ENCODE measurements around the gene MICAL2.

MICAL2 gene

GRCh38 chr11:12114193-12115033, 4.0 kb downstream of the MICAL2 start:
- no peak for DNase-seq (ENCODE audit: low spot score)
- no peak for FAIRE-seq

DNA sequence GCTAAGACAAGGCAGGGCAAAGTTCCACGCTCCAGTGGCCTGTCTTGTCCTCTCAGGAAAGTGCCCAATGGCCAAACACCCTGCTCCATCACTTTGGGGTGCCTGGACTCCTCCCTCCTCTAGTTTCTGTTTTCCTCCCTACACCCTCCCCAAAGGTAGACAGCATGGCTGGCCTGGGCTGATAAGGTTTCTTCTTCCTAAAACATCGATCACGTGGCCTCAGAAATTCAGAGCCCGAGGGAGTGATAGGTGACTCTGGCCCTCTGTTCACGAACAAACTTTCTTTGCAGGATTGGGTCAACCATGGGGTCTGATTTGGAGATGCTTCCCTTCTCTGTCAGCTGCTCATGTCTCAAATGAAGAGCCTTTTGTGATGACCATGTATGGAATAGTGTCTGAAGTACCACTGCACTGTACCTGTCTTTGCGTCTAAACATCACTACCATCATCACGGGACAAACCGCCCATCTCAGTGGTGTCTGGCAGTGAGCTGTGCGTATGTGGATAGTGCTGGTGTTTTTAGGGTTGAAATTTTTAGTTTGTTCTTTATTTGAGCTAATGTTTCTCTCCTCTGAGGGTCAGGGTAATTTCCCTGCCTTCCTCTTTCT, 6.1 kb downstream of the MICAL2 start:
- DNase-seq (ENCODE audit: low spot score) (no peak), FAIRE-seq (no peak)

DNA sequence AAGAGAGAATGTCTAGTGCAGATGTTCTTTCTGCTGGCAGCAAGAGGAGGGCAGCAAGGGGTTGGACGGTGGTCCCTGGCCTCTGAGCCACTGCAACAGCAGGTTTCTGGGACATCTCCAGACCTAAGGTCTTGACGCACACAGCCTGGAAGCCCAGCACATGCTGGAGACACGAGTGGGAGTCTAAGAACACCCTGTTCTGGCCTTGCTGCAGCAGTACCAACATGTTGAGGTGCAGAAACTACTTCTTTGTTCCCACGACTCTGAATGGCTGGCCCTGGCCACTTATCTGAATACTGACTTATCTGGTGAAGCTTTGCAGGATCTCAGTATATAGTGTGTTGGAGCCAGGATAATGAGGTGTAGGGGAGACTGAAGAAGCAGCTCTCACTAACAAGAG, 6.8 kb downstream of the MICAL2 start:
- no peak for FAIRE-seq
- DNase-seq (ENCODE audit: low spot score) = no peak

DNA sequence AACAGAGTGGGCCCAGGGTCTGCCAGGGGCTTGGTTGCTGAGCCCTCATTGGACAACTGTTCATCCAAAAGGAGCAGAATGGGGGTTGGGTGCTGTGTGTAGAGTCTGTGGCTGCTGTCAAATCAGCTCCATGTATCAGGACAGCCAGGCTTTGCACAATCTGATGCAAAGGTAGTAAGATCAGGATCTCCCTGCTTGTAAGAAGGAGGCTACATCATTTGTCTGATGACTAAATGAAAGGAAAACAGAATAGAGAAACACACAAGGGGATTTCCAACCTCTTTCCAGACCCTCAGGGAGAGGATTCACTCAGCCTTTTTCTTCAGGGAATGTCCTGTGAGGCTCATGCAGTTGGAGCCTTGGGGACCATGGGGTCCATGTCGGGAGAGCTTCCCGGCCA, 7.2 kb downstream of the MICAL2 start:
- FAIRE-seq = no peak
- DNase-seq (ENCODE audit: low spot score) = no peak

DNA sequence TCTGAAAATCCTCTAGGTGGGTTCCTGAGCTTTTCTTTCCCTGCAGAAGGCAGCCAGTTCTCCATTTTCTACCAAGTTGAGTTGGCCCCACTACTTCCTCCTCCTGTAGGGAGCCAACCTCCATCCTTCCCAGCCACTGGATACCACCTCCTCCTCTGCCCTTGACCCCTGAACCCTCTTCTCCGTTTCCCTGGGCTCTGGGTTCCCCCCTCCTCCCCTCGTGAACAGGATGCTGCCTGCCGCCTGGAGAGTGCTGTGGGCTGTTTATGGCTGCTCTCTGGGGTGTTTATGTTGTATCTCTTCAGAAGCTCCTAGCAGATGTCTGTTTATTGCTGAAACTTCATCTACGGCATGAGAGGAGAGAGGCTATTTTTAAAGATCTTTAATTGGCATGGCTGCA, 8.6 kb downstream of the MICAL2 start:
- DNase-seq (ENCODE audit: low spot score) (no peak), FAIRE-seq (no peak)

DNA sequence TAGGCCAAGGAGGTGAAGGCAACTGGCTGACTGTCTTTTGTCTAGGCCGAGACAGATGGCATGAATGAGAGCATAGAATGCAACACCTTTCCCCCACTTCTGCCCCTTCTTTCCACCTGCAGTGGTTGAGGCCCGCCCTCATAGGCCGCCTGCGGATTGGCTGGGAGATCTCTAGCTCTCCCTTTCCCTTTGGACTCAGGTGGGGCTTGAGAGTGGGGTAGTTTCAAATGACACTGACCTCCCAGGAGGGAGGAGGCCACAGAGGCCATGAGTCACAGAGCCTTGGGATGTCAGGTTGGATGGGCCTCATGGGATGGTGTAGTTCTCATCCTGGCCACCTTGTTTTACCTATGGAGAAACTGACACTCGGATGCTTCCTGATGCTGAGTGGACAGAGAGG, 9.1 kb downstream of the MICAL2 start:
- FAIRE-seq (no peak), DNase-seq (ENCODE audit: low spot score) (no peak)

DNA sequence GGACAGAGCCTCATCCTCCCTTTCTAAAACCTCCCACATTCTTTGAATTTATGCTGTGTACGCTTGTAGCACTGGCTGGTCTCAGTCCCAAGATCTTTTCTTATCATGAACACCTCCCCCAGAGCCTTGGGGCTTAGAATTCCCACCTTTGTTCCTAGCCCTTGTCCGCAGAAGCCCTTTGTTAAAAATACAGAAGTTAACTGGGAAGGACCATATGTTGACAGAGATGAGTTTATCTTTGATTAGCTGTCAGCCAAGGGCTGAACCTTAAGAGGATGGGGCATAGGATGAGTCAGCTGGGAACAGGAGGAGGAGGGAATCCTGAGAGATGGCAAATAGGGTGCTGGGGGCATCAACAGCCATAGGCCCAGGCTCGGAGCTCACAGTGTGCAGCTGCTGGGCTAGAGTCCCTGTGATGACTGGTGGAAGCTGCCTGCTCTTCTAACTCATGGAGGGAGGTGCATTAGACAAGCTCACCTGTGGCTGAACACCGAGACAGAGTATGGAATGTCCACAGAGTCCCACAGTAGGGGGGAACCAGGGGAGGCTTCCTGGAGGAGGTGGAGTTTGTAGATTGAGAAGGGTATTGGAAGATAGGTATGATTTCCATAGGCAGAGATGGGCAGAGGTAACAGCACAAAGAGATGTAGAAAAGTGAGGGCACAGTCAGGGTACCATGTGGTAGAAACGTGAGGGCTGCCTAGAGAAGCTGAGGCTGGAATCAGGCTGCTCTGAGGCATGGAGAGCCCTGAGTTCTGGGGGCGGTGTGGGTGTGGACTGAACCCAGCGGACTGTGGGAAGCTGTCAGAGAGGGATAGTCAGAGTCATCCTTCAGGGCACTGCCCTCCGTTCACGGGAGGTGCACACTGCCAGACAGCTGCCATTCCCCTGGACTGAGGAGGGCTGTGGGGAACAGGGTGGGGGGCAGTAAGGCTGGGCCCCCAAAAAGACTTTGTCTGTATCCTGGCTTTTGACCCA, 9.9 kb downstream of the MICAL2 start:
- DNase-seq (ENCODE audit: low spot score) (no peak), FAIRE-seq (no peak)

- FAIRE-seq (no peak), DNase-seq (ENCODE audit: low spot score) (no peak)
Observed at GRCh38 chr11:12121011-12121410, 10.6 kb downstream of the MICAL2 start.

DNA sequence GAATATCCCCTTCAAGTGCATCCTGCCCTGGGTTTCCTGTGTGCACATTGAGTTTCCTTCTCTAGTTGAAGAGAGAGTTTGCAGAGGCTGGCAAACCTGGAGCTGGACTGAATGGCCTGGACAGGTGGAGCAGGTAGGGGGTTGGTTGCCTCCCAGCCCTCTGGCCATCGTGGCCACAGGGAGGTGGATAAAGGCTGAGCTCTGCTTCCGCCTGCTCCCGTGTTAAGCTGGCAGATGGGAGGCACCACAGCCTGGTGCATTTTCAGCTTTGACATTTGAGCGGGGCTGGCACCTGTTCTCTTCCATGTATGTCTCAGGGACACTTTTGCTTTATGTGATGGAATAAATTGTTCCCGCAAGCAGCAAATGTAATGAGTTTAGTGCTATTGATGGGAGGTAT, 11.1 kb downstream of the MICAL2 start:
- no peak for FAIRE-seq
- DNase-seq (ENCODE audit: low spot score) = no peak

- no peak for DNase-seq (ENCODE audit: low spot score)
- FAIRE-seq = no peak
Observed at GRCh38 chr11:12122083-12122482, 11.7 kb downstream of the MICAL2 start.

GRCh38 chr11:12123273-12123672, 12.9 kb downstream of the MICAL2 start:
- FAIRE-seq = peak; percentile 77

DNA sequence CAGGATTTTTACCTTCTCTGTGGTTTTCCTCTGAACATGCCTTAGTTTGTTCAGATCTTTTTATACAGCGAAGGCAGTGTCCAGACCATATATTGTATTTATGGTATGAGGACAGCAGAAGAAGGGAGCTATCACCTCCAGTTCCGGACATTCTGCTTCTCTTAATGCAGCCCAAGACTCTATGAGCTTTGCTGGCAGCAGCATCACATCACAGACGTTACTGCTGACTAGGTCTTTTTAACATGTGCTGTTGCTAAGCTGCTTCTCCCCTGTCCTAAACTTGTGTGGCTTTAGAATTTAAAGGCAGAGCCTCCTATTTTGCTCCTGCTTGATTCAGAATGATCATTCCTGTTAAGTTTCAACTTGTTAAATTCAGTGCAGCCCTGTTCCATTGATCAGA, 13.4 kb downstream of the MICAL2 start:
- DNase-seq (ENCODE audit: low spot score) = no peak
- FAIRE-seq = no peak

More at GRCh38 chr11:12123273-12123672, 12.9 kb downstream of the MICAL2 start:
- peak; percentile 28 for DNase-seq (ENCODE audit: low spot score)

GRCh38 chr11:12124306-12124705, 13.9 kb downstream of the MICAL2 start:
- FAIRE-seq (no peak), DNase-seq (ENCODE audit: low spot score) (no peak)

- DNase-seq (ENCODE audit: low spot score) (no peak), FAIRE-seq (no peak)
Observed at GRCh38 chr11:12125609-12126149, 15.3 kb downstream of the MICAL2 start.

GRCh38 chr11:12126344-12127019, 16.1 kb downstream of the MICAL2 start:
- peak; percentile 72 for DNase-seq (ENCODE audit: low spot score)
- peak; percentile 88 for FAIRE-seq

GRCh38 chr11:12127206-12127898, 17.0 kb downstream of the MICAL2 start:
- no peak for FAIRE-seq
- DNase-seq (ENCODE audit: low spot score) = no peak

DNA sequence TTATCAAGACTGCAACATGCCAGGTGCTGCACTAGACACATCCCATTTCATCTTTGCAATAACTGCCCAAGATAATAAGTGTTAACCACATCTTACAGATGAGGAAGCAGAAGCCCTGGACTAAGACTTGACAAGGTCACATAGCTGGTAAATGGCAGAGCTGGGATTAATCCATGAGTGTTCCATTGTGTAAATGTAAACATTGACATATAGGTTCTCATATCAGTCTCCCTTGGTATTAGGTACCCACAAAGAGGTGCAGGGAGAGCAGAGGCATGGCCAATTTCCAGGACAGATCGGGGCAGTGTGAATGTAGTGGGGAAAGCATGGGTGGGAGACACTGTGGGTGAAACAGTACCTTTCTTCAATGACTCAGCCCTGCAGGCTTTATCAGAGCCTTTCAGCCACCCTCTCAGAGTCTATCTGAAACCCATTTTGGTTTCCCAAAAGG, 17.9 kb downstream of the MICAL2 start:
- FAIRE-seq = no peak

DNA sequence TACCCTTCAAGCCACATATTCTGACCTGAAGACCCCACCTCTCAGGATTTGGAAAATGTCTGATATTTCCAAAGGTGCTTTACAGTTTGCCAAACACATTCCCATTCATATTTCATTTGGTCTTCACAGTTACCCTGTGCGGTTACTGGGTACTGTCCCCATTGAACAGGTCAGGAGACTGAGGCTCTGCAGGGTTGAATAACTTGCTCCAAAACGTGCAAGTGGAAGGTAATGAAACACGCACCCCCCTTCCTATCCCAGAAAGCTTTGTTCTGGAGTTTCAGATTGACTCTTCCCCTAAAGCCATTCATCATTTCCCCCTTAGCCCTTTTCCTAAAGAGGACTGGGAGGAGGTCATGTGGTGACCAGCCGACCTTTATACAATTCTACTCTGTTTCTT, 18.8 kb downstream of the MICAL2 start:
- FAIRE-seq (no peak), DNase-seq (ENCODE audit: low spot score) (no peak)

More for the DNA sequence above, 17.9 kb downstream of the MICAL2 start:
- DNase-seq (ENCODE audit: low spot score) = no peak

DNA sequence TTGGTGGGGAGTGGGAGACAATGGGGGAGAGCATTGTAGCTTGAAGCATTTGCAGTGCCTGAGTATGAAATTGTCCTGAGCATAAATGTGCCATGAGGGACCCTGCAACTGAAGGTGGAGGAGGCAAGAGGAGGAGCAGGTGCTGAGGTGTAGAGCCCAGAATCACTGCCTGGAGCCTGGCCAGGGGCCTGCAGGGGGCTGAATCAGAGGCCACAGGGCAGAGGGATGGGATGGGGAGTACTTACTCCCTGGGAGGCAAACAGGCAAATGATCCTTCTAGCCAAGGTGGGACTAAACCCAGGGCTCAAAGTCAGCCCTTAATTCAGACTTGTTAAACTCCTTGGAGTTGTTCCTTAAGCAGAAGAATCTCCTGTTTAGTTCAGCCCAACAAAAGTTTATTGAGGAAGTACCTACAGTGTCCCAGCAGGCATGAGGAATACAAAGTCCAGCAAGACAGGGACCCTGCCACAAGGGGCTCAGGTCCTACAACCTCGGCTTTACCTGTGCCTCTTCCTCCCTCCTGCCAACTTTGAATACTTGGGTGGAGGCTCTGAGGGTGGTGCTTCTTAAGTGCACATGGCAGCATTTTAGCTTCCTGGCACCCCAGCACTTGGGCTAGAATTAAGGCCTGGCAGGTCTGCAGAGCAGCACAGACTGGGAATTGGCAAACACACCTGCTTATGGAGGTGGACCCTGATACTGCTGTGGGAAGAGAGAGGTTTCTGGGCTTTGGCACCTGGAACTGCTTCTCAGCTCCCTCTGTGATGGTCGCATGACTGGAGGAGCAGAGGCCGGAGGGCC, 20.0 kb downstream of the MICAL2 start:
- FAIRE-seq (no peak), DNase-seq (ENCODE audit: low spot score) (no peak)

Data from RCC 7860 (cell line).